Left lung (tissue), 10 donors: ENCODE measurements around the gene NFIA. TPM values are rescaled to one million over a fixed set of nuclear protein-coding genes. Genes with fewer than 3 reads are reported as not detected.

ENCODE experiments used
- ATAC-seq: fragments of 200-7000 bp; cut with Tn5 transposase; one replicate; pipeline ENCODE4 v1.9.1; 2020; ENCODE audit warnings: moderate library complexity
- DNase-seq, 4 donors: peaks; one replicate each; pipeline ENCODE4 v3.0.0-alpha.2; 2013 to 2020
- H3K27ac ChIP-seq, 2 donors: fragments of 200-600 bp; sonication (generic) in 1 of 2; one replicate each; pipeline versions ENCODE4 v1.5.0 to v1.8.0; 2020 to 2021
- H3K27me3 ChIP-seq, 2 donors: fragments of 200-600 bp; sonication (generic) in 1 of 2; one replicate each; pipeline versions ENCODE4 v1.5.0 to v1.8.0; 2020 to 2021
- H3K36me3 ChIP-seq, 2 donors: fragments of 200-600 bp; sonication (generic) in 1 of 2; one replicate each; pipeline versions ENCODE4 v1.5.0 to v1.8.0; 2020 to 2021
- H3K4me1 ChIP-seq, 2 donors: fragments of 200-600 bp; one replicate each; pipeline ENCODE4 v1.8.0; 2021
- H3K4me3 ChIP-seq, 2 donors: fragments of 200-600 bp; sonication (generic) in 1 of 2; one replicate each; pipeline versions ENCODE4 v1.5.0 to v1.8.0; 2020 to 2021; ENCODE audit warnings: mild to moderate bottlenecking in 1 of 2
- H3K9me3 ChIP-seq, 2 donors: fragments of 200-600 bp; sonication (generic) in 1 of 2; one replicate each; pipeline versions ENCODE4 v1.5.0 to v1.8.0; 2020 to 2021
- intact Hi-C, 2 donors: fragments of 100-400 bp; cut with DNase I; formaldehyde crosslinking; loops; one replicate each; pipeline versions ENCODE4 v1.11.2 to v1.14.2; 2022
- polyA plus RNA-seq, 6 donors: library from polyadenylated mRNA; unstranded; fragments of 120-200 nt; gene quantifications; one replicate each; pipeline ENCODE4 v1.2.1, GENCODE V29; 2013; ENCODE audit not compliant: insufficient read length in 6 of 6
- total RNA-seq, 2 donors: library from RNA; stranded (reverse); fragmentation: NEBNext Ultra II Directional; extraction: Animal tissue kit (Norgen Biotek cat#: 25700); gene quantifications; one replicate each; pipeline ENCODE4 v1.2.1, GENCODE V29; 2021
- TF ChIP-seq, protein P1 (sequence below), 2 donors: fragments of 200-600 bp; sonication (generic) in 1 of 2; IDR thresholded peaks; one replicate each; pipeline versions ENCODE4 v1.5.0 to v1.8.0; 2021; ENCODE audit warnings: antibody characterized with exemption in 2 of 2
- donor health status: DM: no; HTN: yes; CAD: no.
- donor health status: DM: no; HTN: no; CAD: no.

The NFIA gene
- total and polyA plus RNA-seq, 8 donors, result 30.4 to 60.7 (median 37.6) TPM

DNA sequence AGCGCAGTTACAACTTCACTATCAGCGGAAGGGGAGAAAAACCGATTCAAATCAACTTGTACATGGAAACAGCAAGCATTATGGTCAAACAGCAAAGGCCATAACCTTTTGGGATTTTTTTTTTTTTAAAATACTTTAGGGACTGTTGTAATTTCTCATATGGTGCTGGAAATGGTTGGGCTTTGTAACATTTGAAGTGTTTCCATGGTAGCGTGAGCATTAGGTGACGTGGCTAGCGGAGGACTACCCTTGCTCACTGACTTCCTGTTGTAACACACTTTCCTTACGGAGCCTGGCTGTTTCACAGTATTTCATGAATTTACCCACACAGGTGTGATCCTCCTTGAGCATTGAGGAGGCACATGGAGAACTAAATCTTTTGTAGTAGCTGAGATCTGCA lies 373.0 kb downstream of the NFIA start:
- peaks cover 0 to 4% of the 10 kb centered on the region in 2 donors for H3K36me3 ChIP-seq
- peaks cover 12 to 31% of the 10 kb centered on the region in 2 donors for H3K4me1 ChIP-seq
- TF ChIP-seq, protein P1, sequence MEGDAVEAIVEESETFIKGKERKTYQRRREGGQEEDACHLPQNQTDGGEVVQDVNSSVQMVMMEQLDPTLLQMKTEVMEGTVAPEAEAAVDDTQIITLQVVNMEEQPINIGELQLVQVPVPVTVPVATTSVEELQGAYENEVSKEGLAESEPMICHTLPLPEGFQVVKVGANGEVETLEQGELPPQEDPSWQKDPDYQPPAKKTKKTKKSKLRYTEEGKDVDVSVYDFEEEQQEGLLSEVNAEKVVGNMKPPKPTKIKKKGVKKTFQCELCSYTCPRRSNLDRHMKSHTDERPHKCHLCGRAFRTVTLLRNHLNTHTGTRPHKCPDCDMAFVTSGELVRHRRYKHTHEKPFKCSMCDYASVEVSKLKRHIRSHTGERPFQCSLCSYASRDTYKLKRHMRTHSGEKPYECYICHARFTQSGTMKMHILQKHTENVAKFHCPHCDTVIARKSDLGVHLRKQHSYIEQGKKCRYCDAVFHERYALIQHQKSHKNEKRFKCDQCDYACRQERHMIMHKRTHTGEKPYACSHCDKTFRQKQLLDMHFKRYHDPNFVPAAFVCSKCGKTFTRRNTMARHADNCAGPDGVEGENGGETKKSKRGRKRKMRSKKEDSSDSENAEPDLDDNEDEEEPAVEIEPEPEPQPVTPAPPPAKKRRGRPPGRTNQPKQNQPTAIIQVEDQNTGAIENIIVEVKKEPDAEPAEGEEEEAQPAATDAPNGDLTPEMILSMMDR (IDR thresholded peaks at IDR 0.05), result no peak
- H3K27me3 ChIP-seq, result no peaks in the 10 kb centered on the region
- H3K9me3 ChIP-seq, result no peaks in the 10 kb centered on the region
- ATAC-seq (no peak), DNase-seq (no peak)
- no peak overlapping the region for H3K4me3 ChIP-seq
- intact Hi-C loops, result loop anchor here in 1 of 2 donors (10.0 kb wide), 2 partner anchors 401 to 481 kb away; no protein-coding TSS in a partner anchor
- no peak overlapping the region for H3K27ac ChIP-seq

DNA sequence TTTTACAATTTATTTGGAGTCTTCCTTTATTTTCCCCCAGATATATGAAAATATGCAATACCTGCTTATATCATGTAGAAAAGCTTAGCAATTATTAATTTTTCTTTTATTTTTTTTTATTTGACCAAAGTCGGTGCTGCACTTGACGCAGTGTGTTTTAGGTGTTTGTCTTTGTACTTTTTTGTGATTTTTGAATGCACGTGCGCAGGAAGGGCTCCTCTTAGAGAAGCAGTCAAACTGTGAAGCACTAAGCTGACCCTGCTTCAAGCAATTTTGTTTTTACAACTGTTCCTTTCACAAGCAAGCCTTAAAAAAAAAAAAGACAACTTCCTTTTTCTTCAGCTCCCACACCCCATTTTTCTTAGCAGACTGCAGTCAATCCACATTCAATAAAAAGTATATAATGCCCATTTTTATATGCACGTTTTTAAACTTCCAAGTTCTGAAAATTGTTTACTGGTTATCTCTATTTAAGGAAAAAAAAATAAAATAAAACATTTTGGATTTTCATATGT lies 375.2 kb downstream of the NFIA start:
- TF ChIP-seq, protein P1 (IDR thresholded peaks at IDR 0.05), result no peak
- H3K36me3 ChIP-seq, result peaks cover 0 to 4% of the 10 kb centered on the region in 2 donors
- no peak for DNase-seq
- H3K27ac ChIP-seq, result no peak overlapping the region
- peaks cover 4 to 15% of the 10 kb centered on the region in 2 donors for H3K4me1 ChIP-seq
- ATAC-seq, result no peak
- intact Hi-C loops, result loop anchor here in 1 of 2 donors (10.0 kb wide), 2 partner anchors 403 to 483 kb away; no protein-coding TSS in a partner anchor
- H3K4me3 ChIP-seq, result no peak overlapping the region
- H3K27me3 ChIP-seq, result no peaks in the 10 kb centered on the region
- no peaks in the 10 kb centered on the region for H3K9me3 ChIP-seq

DNA sequence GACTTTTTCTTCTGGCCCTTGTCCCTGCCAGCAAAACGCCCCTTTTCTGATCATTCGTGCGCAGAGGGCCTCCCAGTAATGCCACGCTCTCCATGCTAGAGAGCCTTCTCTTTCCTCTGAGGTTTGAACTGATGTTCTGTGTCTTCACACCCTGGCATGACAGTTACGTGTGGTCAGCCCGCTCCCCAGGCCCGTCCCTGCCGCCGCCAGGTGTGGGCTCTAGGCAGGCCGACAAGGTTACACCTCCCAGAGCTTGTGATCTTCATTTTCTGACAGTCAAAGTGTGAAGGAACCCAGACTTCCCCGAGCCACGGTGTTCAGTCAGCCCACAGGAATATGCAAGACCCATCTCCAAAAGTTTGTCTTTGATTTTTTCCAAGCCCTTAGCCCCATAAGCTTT lies 377.0 kb downstream of the NFIA start:
- Histone ChIP-seq H3K4me1 (no peaks in the 10 kb centered on the region), H3K9me3 (no peaks in the 10 kb centered on the region), H3K36me3 (peaks cover 0 to 4% of the 10 kb centered on the region in 2 donors), H3K27me3 (no peaks in the 10 kb centered on the region), H3K27ac (no peak overlapping the region), H3K4me3 (no peak overlapping the region)
- DNase-seq (no peak), ATAC-seq (no peak)
- TF ChIP-seq, protein P1 (IDR thresholded peaks at IDR 0.05), result no peak
- intact Hi-C loops, result loop anchor here in 1 of 2 donors (10.0 kb wide), 2 partner anchors 405 to 485 kb away; no protein-coding TSS in a partner anchor

DNA sequence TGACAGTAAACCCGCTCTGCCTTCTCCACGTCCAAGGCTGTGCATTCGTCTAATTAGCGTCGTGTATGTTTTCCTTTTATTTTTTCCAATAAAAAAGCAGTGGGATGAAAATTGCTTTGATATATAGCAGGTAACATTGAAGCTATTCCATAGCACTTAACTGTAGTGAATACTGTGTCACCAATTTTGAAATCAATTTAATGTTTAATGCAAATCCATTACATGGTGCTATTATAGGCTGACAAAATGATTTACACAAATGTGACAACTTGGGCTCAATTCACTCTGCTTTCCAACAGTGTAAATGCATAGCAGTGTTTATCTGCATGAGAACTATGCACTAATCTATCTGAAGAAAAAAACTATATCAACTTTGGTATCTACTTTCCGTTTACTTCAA lies 377.8 kb downstream of the NFIA start:
- H3K4me1 ChIP-seq, result no peaks in the 10 kb centered on the region
- intact Hi-C loops, result no loop called here
- H3K36me3 ChIP-seq, result peaks cover 0 to 4% of the 10 kb centered on the region in 2 donors
- H3K27ac ChIP-seq, result no peak overlapping the region
- DNase-seq (no peak), ATAC-seq (no peak)
- TF ChIP-seq, protein P1 (IDR thresholded peaks at IDR 0.05), result no peak
- H3K27me3 ChIP-seq, result no peaks in the 10 kb centered on the region
- H3K4me3 ChIP-seq, result no peak overlapping the region
- no peaks in the 10 kb centered on the region for H3K9me3 ChIP-seq

DNA sequence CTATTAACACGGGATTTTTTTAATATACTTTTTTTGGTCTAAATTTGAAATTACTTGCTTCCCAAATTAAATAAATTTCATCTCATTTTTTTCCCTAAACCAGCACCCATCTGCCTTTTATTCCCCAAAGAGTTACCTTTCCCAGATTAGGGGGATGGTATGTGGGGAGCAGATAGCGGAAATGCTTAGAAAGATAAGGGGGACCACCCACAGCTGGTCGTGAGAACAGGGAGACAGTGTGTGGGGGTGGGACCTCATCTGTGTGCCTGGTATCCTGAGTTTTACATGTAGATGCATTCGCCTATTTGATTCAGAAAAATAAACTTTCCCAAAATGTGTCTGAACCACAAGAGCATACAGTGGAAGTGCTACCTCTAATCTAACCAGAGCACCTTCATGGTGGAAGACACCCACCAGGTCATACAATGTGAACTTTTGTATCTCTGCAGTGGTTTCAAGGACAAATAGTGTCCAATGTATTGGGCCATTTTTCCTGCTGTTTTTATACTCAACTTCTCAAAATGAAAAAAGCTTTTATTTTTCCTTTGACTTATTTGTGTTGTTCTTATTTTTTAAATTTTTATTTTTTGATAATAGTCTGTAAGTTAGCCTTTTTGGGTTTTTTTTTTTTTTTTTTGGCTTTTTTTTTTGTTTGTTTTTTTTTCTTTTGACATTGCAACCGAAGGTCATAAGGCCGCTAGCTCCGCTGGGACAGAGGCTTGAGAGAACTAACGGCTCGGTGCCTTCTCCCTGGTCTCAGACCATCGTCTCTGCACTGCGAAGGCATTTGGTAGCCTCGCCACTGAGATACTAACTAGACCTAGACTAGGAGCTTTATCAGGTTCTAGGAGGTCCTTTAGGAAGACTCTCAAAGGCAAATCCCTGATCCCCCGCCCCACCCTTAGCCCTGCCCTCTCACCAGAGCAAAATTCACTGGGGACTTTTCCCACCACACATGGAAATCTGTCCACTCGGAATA lies 379.3 kb downstream of the NFIA start:
- Histone ChIP-seq H3K27ac (no peak overlapping the region), H3K4me1 (no peaks in the 10 kb centered on the region), H3K36me3 (no peaks in the 10 kb centered on the region), H3K27me3 (no peaks in the 10 kb centered on the region), H3K9me3 (no peaks in the 10 kb centered on the region), H3K4me3 (no peak overlapping the region)
- DNase-seq (no peak), ATAC-seq (no peak)
- intact Hi-C loops, result no loop called here
- TF ChIP-seq, protein P1 (IDR thresholded peaks at IDR 0.05), result no peak
